WTC11 (cell line): Measurements from ENCODE around the gene AMMECR1. TPM values are rescaled to one million over a fixed set of nuclear protein-coding genes. Genes with fewer than 3 reads are reported as not detected.

Source experiments
- ATAC-seq: fragments of 200-7000 bp; cut with Tn5 transposase; 2 replicates; pipeline ENCODE4 v1.10.0; 2021; ENCODE audit warnings: mild to moderate bottlenecking, moderate library complexity
- CTCF ChIA-PET: fragments of 300-600 bp; sonication (Branson Sonifier 250); formaldehyde crosslinking; loops from one replicate; lab custom pipeline; 2021; ENCODE audit warnings: antibody characterized with exemption; lab: Charles Lee
- POLR2A ChIA-PET: fragments of 350-600 bp; sonication (Branson Sonifier 250); formaldehyde crosslinking; loops from one replicate; lab custom pipeline; 2021; ENCODE audit warnings: antibody characterized with exemption; lab: Charles Lee
- DNase-seq: peaks from one replicate; pipeline ENCODE4 v3.0.0; 2021; ENCODE audit warnings: low spot score
- H3K27ac Mint-ChIP-seq: 2 replicates; pipeline ENCODE4 v1.8.0; 2021; ENCODE audit warnings: mixed read lengths
- H3K27me3 Mint-ChIP-seq: 2 replicates; pipeline ENCODE4 v1.8.0; 2021; ENCODE audit warnings: low read depth, mild to moderate bottlenecking, moderate library complexity, mixed read lengths
- H3K36me3 Mint-ChIP-seq: 2 replicates; pipeline ENCODE4 v1.8.0; 2021; ENCODE audit warnings: mixed read lengths
- H3K4me1 Mint-ChIP-seq: 2 replicates; pipeline ENCODE4 v1.8.0; 2022; ENCODE audit warnings: mixed read lengths
- H3K4me3 Mint-ChIP-seq: 2 replicates; pipeline ENCODE4 v1.8.0; 2021; ENCODE audit warnings: mild to moderate bottlenecking, moderate library complexity, mixed read lengths
- H3K9me3 Mint-ChIP-seq: 2 replicates; pipeline ENCODE4 v1.8.0; 2021; ENCODE audit warnings: mixed read lengths
- AR ChIP-seq: fragments of 250-450 bp; sonication (Bioruptor Pico); IDR thresholded peaks from 2 replicates; pipeline ENCODE4 v1.9.0; 2021; ENCODE audit warnings: mild to moderate bottlenecking
- ATF2 ChIP-seq: sonication (generic); formaldehyde crosslinking; IDR thresholded peaks from 2 replicates; pipeline ENCODE4 v1.8.1; 2022; ENCODE audit warnings: low read depth, missing genetic modification reagents, borderline replicate concordance
- CBFB ChIP-seq: sonication (generic); formaldehyde crosslinking; IDR thresholded peaks from 2 replicates; pipeline ENCODE4 v1.8.1; 2022; ENCODE audit warnings: mild to moderate bottlenecking, low read depth, missing genetic modification reagents
- CDX4 ChIP-seq: fragments of 250-450 bp; sonication (Bioruptor Pico); IDR thresholded peaks from 2 replicates; pipeline ENCODE4 v1.9.0; 2021; ENCODE audit warnings: moderate library complexity, mild to moderate bottlenecking, inconsistent platforms, borderline replicate concordance
- ESRRA ChIP-seq: sonication (generic); formaldehyde crosslinking; IDR thresholded peaks from 2 replicates; pipeline ENCODE4 v1.8.1; 2022; ENCODE audit warnings: mild to moderate bottlenecking, missing genetic modification reagents, borderline replicate concordance
- GTF2I ChIP-seq: fragments of 250-450 bp; sonication (Bioruptor Pico); conservative IDR thresholded peaks from 2 replicates; pipeline ENCODE4 v1.4.0; 2021; ENCODE audit warnings: mild to moderate bottlenecking
- HMGXB4 ChIP-seq: sonication (generic); formaldehyde crosslinking; IDR thresholded peaks from 2 replicates; pipeline ENCODE4 v1.8.1; 2023; ENCODE audit warnings: mild to moderate bottlenecking, moderate library complexity, missing genetic modification reagents
- JUN ChIP-seq: sonication (generic); formaldehyde crosslinking; IDR thresholded peaks from 2 replicates; pipeline ENCODE4 v1.8.0; 2023; ENCODE audit warnings: mild to moderate bottlenecking, missing genetic modification reagents
- NR1H2 ChIP-seq: sonication (generic); formaldehyde crosslinking; IDR thresholded peaks from 2 replicates; pipeline ENCODE4 v1.9.0; 2021; ENCODE audit warnings: mild to moderate bottlenecking, moderate library complexity, missing genetic modification reagents
- NR2C2 ChIP-seq: sonication (generic); formaldehyde crosslinking; IDR thresholded peaks from 2 replicates; pipeline ENCODE4 v1.8.0; 2022; ENCODE audit warnings: mild to moderate bottlenecking, missing genetic modification reagents
- RELA ChIP-seq: sonication (generic); formaldehyde crosslinking; IDR thresholded peaks from 2 replicates; pipeline ENCODE4 v1.8.1; 2022; ENCODE audit warnings: missing genetic modification reagents, mild to moderate bottlenecking, borderline replicate concordance
- RORB ChIP-seq: fragments of 250-450 bp; sonication (Bioruptor Pico); IDR thresholded peaks from 2 replicates; pipeline ENCODE4 v1.9.0; 2021; ENCODE audit warnings: mild to moderate bottlenecking
- TEAD1 ChIP-seq: sonication (generic); formaldehyde crosslinking; IDR thresholded peaks from 2 replicates; pipeline ENCODE4 v1.8.0; 2022; ENCODE audit warnings: mild to moderate bottlenecking, missing genetic modification reagents
- TEAD4 ChIP-seq: sonication (generic); formaldehyde crosslinking; IDR thresholded peaks from 2 replicates; pipeline ENCODE4 v1.8.0; 2022; ENCODE audit warnings: mild to moderate bottlenecking, missing genetic modification reagents
- USF2 ChIP-seq: sonication (generic); formaldehyde crosslinking; IDR thresholded peaks from 2 replicates; pipeline ENCODE4 v1.8.1; 2023; ENCODE audit warnings: mild to moderate bottlenecking, missing genetic modification reagents, moderate library complexity
- ZMAT4 ChIP-seq: fragments of 250-450 bp; sonication (Bioruptor Pico); IDR thresholded peaks from 2 replicates; pipeline ENCODE4 v1.9.0; 2021; ENCODE audit warnings: mild to moderate bottlenecking
- ZNF138 ChIP-seq: sonication (generic); formaldehyde crosslinking; conservative IDR thresholded peaks from 2 replicates; pipeline ENCODE4 v1.8.1; 2022; ENCODE audit warnings: mild to moderate bottlenecking, moderate library complexity, missing genetic modification reagents
- ZNF232 ChIP-seq: sonication (generic); formaldehyde crosslinking; IDR thresholded peaks from 2 replicates; pipeline ENCODE4 v1.8.0; 2022; ENCODE audit warnings: mild to moderate bottlenecking, missing genetic modification reagents
- ZNF317 ChIP-seq: sonication (generic); formaldehyde crosslinking; IDR thresholded peaks from 2 replicates; pipeline ENCODE4 v1.8.1; 2023; ENCODE audit warnings: low read depth, mild to moderate bottlenecking, moderate library complexity, missing genetic modification reagents, borderline replicate concordance
- ZNF423 ChIP-seq: fragments of 250-450 bp; sonication (Bioruptor Pico); IDR thresholded peaks from 2 replicates; pipeline ENCODE4 v2.1.2; 2022; ENCODE audit warnings: mild to moderate bottlenecking, moderate library complexity
- ZSCAN18 ChIP-seq: fragments of 250-450 bp; sonication (Bioruptor Pico); IDR thresholded peaks from 2 replicates; pipeline ENCODE4 v2.1.2; 2022; ENCODE audit warnings: mild to moderate bottlenecking, moderate library complexity
- total RNA-seq: library from RNA; stranded (reverse); gene quantifications from 3 replicates; pipeline ENCODE4 v1.2.3, GENCODE V29; 2021

AMMECR1 gene
- total RNA-seq, 1 experiment from 2014 or later, result 18.1 TPM

- Mint-ChIP-seq H3K27ac (no peak overlapping the region), H3K36me3 (no peaks in the 10 kb centered on the region), H3K4me1 (peaks cover 8% of the 10 kb centered on the region), H3K4me3 (no peak overlapping the region)
- ChIA-PET POLR2A (no interaction called here), CTCF (no interaction called here)
- ATAC-seq, result no peak
- DNase-seq, result no peak
- TF ChIP-seq TEAD4, result no peak
- no peak for TF ChIP-seq ZSCAN18 (CRISPR knock-in tag)
- TF ChIP-seq ESRRA (CRISPR knock-in tag), result no peak
- no peak for TF ChIP-seq CDX4 (CRISPR knock-in tag)
- no peak for TF ChIP-seq RELA
- TF ChIP-seq HMGXB4 (CRISPR knock-in tag), result no peak
- no peak for TF ChIP-seq ZNF423
- TF ChIP-seq GTF2I (CRISPR knock-in tag), result no peak
- TF ChIP-seq ZNF138 (CRISPR knock-in tag), result no peak
- no peak for TF ChIP-seq NR2C2
- TF ChIP-seq USF2 (CRISPR knock-in tag), result no peak
- TF ChIP-seq ZNF317 (CRISPR knock-in tag), result no peak
- TF ChIP-seq, all 79 proteins: peak for 0
- H3K27me3 Mint-ChIP-seq, result no peaks in the 10 kb centered on the region
- no peaks in the 10 kb centered on the region for H3K9me3 Mint-ChIP-seq
Observed at GRCh38 chrX:110208092-110208491, 109.8 kb downstream of the AMMECR1 start.

GRCh38 chrX:110204986-110205385, 112.9 kb downstream of the AMMECR1 start:
- Mint-ChIP-seq H3K27me3 (no peaks in the 10 kb centered on the region), H3K9me3 (no peaks in the 10 kb centered on the region), H3K27ac (no peak overlapping the region), H3K36me3 (no peaks in the 10 kb centered on the region), H3K4me3 (no peak overlapping the region), H3K4me1 (no peaks in the 10 kb centered on the region)
- TF ChIP-seq AR (no peak), CBFB (CRISPR knock-in tag) (no peak)
- no peak for DNase-seq
- no peak for ATAC-seq
- CTCF ChIA-PET, result no interaction called here
- POLR2A ChIA-PET, result no interaction called here

- no peak overlapping the region for H3K27ac Mint-ChIP-seq
- H3K36me3 Mint-ChIP-seq, result no peaks in the 10 kb centered on the region
- no peaks in the 10 kb centered on the region for H3K4me1 Mint-ChIP-seq
- ChIA-PET POLR2A (no interaction called here), CTCF (no interaction called here)
- H3K4me3 Mint-ChIP-seq, result no peak overlapping the region
- ATAC-seq, result no peak
- DNase-seq, result no peak
- H3K9me3 Mint-ChIP-seq, result no peaks in the 10 kb centered on the region
- H3K27me3 Mint-ChIP-seq, result no peaks in the 10 kb centered on the region
- no peak for TF ChIP-seq TEAD1 (CRISPR knock-in tag)
- TF ChIP-seq JUN, result no peak
- TF ChIP-seq NR1H2 (CRISPR knock-in tag), result no peak
- no peak for TF ChIP-seq TEAD4
- TF ChIP-seq ATF2 (CRISPR knock-in tag), result no peak
- TF ChIP-seq GTF2I (CRISPR knock-in tag), result no peak
- TF ChIP-seq RORB (CRISPR knock-in tag), result no peak
- no peak for TF ChIP-seq ZMAT4 (CRISPR knock-in tag)
- no peak for TF ChIP-seq ZNF232 (CRISPR knock-in tag)
Observed at GRCh38 chrX:110201799-110202198, 116.1 kb downstream of the AMMECR1 start.
